A673 (cell line): ENCODE results near the gene NCR3LG1. TPM values are rescaled to one million over a fixed set of nuclear protein-coding genes. Genes with fewer than 3 reads are reported as not detected.

Experiments
- BruUV-seq: library from RNA; stranded (reverse); fragments of 400-500 nt; replicated peaks from 2 replicates; lab custom pipeline; 2021; lab: Mats Ljungman, UMichigan
- CTCF ChIA-PET: fragments of 300-600 bp; sonication (Branson Sonifier 250); formaldehyde crosslinking; loops from one replicate; lab custom pipeline; 2022; ENCODE audit warnings: antibody characterized with exemption; lab: Charles Lee
- POLR2A ChIA-PET: fragments of 300-600 bp; sonication (Branson Sonifier 250); formaldehyde crosslinking; loops from one replicate; lab custom pipeline; 2022; ENCODE audit warnings: antibody characterized with exemption; ENCODE audit not compliant: low non-redundant PET; lab: Charles Lee
- DNase-seq: peaks from one replicate; pipeline ENCODE4 v3.0.0-alpha.2; 2015; ENCODE audit warnings: low spot score
- H3K27ac ChIP-seq: fragments of 200-600 bp; sonication (generic); 2 replicates; pipeline ENCODE4 v1.5.1; 2016; ENCODE audit warnings: mixed run types, low read depth, mild to moderate bottlenecking, mixed read lengths, antibody characterized with exemption, low read length; ENCODE audit not compliant: poor library complexity, severe bottlenecking
- H3K27me3 ChIP-seq: fragments of 200-600 bp; sonication (generic); replicated peaks from 2 replicates; pipeline ENCODE4 v1.6.1; 2017; ENCODE audit warnings: mixed run types, low read depth, mild to moderate bottlenecking, mixed read lengths, antibody characterized with exemption, low read length; ENCODE audit not compliant: insufficient read depth, poor library complexity
- H3K36me3 ChIP-seq: fragments of 200-600 bp; sonication (generic); 2 replicates; pipeline ENCODE4 v1.6.1; 2016; ENCODE audit warnings: mixed run types, mild to moderate bottlenecking, mixed read lengths, antibody characterized with exemption, low read length; ENCODE audit not compliant: insufficient read depth, poor library complexity, severe bottlenecking
- H3K4me1 ChIP-seq: fragments of 200-600 bp; sonication (generic); 2 replicates; pipeline ENCODE4 v1.6.1; 2017; ENCODE audit warnings: mixed run types, mild to moderate bottlenecking, mixed read lengths, antibody characterized with exemption, low read length; ENCODE audit not compliant: insufficient read depth, poor library complexity, severe bottlenecking
- H3K4me3 ChIP-seq: fragments of 200-600 bp; sonication (generic); 2 replicates; pipeline ENCODE4 v1.5.1; 2016; ENCODE audit warnings: low read depth, mixed run types, mild to moderate bottlenecking, mixed read lengths, low read length; ENCODE audit not compliant: poor library complexity, severe bottlenecking
- H3K9me3 ChIP-seq: fragments of 200-600 bp; sonication (generic); 2 replicates; pipeline ENCODE4 v1.6.1; 2016; ENCODE audit warnings: mixed run types, low read depth, mild to moderate bottlenecking, mixed read lengths, antibody characterized with exemption, low read length; ENCODE audit not compliant: poor library complexity, severe bottlenecking
- EZH2 ChIP-seq: fragments of 200-600 bp; sonication (generic); IDR thresholded peaks from 2 replicates; pipeline ENCODE4 v1.6.1; 2017; ENCODE audit warnings: borderline replicate concordance, low read depth, mild to moderate bottlenecking, mixed read lengths, antibody characterized with exemption, low read length; ENCODE audit not compliant: poor library complexity, severe bottlenecking
- intact Hi-C: fragments of 100-400 bp; cut with micrococcal nuclease; formaldehyde crosslinking; loops from one replicate; pipeline ENCODE4 v1.10.0; 2022; ENCODE audit not compliant: unreplicated experiment
- total RNA-seq: library from RNA; stranded (reverse); gene quantifications from 2 replicates; pipeline ENCODE4 v1.2.3, GENCODE V29; 2021
- TF ChIP-seq, protein P1 (sequence below): fragments of 300-800, 200-600 bp; sonication (generic); conservative IDR thresholded peaks from 2 replicates; pipeline ENCODE4 v1.5.1; 2017; ENCODE audit warnings: low read depth, mild to moderate bottlenecking, antibody characterized with exemption, low read length, moderate library complexity, mixed read lengths

Gene NCR3LG1
- total RNA-seq, 1 experiment from 2014 or later: 5.8 TPM

- Histone ChIP-seq H3K4me3 (no peak overlapping the region), H3K36me3 (peaks cover 18% of the 10 kb centered on the region), H3K9me3 (peaks cover 26% of the 10 kb centered on the region), H3K4me1 (no peaks in the 10 kb centered on the region), H3K27me3 (no peaks in the 10 kb centered on the region), H3K27ac (no peak overlapping the region)
- BruUV-seq: no TSS peak
- DNase-seq: no peak
- TF ChIP-seq, protein P1, sequence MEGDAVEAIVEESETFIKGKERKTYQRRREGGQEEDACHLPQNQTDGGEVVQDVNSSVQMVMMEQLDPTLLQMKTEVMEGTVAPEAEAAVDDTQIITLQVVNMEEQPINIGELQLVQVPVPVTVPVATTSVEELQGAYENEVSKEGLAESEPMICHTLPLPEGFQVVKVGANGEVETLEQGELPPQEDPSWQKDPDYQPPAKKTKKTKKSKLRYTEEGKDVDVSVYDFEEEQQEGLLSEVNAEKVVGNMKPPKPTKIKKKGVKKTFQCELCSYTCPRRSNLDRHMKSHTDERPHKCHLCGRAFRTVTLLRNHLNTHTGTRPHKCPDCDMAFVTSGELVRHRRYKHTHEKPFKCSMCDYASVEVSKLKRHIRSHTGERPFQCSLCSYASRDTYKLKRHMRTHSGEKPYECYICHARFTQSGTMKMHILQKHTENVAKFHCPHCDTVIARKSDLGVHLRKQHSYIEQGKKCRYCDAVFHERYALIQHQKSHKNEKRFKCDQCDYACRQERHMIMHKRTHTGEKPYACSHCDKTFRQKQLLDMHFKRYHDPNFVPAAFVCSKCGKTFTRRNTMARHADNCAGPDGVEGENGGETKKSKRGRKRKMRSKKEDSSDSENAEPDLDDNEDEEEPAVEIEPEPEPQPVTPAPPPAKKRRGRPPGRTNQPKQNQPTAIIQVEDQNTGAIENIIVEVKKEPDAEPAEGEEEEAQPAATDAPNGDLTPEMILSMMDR: no peak
- no peak for TF ChIP-seq EZH2
- CTCF ChIA-PET: no interaction called here
- intact Hi-C loops: no loop called here
- POLR2A ChIA-PET: no interaction called here
These were observed 18.2 kb downstream of the NCR3LG1 start for GRCh38 chr11:17369684-17370243.

DNA sequence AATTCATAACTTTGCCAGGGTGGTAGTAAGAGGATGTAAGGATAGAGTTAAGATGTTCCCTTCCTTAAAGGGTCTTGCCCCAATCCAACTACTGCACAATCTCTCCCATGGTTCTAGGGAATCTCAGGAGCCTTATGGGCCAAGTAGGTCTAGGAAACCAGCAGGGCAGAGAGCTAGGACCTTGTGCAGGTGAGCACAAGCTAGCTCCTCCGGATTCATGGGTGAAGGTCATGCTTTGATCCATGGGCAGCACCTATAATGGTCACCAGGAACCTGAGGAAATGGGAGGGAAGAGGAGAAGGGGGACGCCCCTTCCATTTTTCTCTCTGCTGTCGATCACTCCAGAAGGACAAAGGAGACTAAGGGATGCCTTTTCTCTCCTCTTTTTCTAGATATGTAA, 20.0 kb downstream of the NCR3LG1 start:
- Histone ChIP-seq H3K27ac (no peak overlapping the region), H3K27me3 (no peaks in the 10 kb centered on the region), H3K4me1 (no peaks in the 10 kb centered on the region), H3K4me3 (no peak overlapping the region), H3K9me3 (peaks cover 26% of the 10 kb centered on the region), H3K36me3 (peaks cover 18% of the 10 kb centered on the region)
- intact Hi-C loops: no loop called here
- ChIA-PET POLR2A (no interaction called here), CTCF (no interaction called here)
- TF ChIP-seq EZH2: no peak
- TF ChIP-seq, protein P1: no peak
- no TSS peak for BruUV-seq
- peak; percentile 12 for DNase-seq

DNA sequence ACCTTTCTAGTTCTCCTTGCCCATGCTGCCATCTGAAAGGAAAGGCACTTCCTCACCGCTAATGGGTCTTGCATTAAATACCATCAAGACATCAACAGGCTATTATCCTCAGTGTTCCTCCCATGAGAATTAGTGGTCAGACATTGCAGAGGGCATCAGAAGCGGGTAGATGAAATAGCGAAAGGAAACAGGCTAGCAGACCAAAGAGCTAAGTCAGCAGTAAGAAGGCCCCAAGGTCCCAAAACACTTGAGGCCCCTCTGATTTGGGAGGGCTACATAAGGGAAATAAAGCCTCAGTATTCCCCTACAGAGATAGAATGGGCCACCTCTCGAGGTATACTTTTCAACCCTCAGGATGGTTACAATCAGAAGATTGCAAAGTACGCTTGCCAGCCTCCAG, 23.9 kb downstream of the NCR3LG1 start:
- no peak for TF ChIP-seq EZH2
- TF ChIP-seq, protein P1: no peak
- Histone ChIP-seq H3K36me3 (peaks cover 6% of the 10 kb centered on the region), H3K9me3 (peaks cover 18% of the 10 kb centered on the region), H3K4me1 (no peaks in the 10 kb centered on the region), H3K4me3 (no peak overlapping the region), H3K27ac (no peak overlapping the region), H3K27me3 (no peaks in the 10 kb centered on the region)
- ChIA-PET CTCF (interaction anchor here (0.5 kb wide), 1 partner anchor 13 kb away, joined by 6 read pairs; no protein-coding TSS in a partner anchor), POLR2A (no interaction called here)
- intact Hi-C loops: no loop called here
- BruUV-seq: no TSS peak
- no peak for DNase-seq
